Activated naive CD4-positive, alpha-beta T cell treated with anti-CD3 and anti-CD28 coated beads, Interleukin-2, amount 50 U/mL, for 72 hours (primary cell): ENCODE measurements around the gene TMEM87A. TPM values are rescaled to one million over a fixed set of nuclear protein-coding genes. Genes with fewer than 3 reads are reported as not detected.
"Not testable (repeated sequence)": the region's sequence is repeated elsewhere in the genome, so short reads cannot be mapped to it uniquely, and the experiment has no call there.

Experiments used
- ATAC-seq, 2 donors: fragments of 150-1000 bp; cut with Tn5 transposase; 2 replicates each; pipeline ENCODE4 v1.10.0; 2021; ENCODE audit warnings: mild to moderate bottlenecking in 2 of 2, moderate library complexity in 2 of 2
- DNase-seq, 2 donors: peaks; one replicate each; pipeline ENCODE4 v3.0.0; 2021 to 2022; ENCODE audit warnings: low spot score in 2 of 2
- H3K27ac Mint-ChIP-seq, 2 donors: one replicate each; pipeline ENCODE4 v1.8.0; 2022; ENCODE audit warnings: mild to moderate bottlenecking in 2 of 2, mixed read lengths in 2 of 2
- H3K36me3 Mint-ChIP-seq, 2 donors: one replicate each; pipeline ENCODE4 v1.8.0; 2022; ENCODE audit warnings: mixed read lengths in 2 of 2
- H3K9me3 Mint-ChIP-seq, 2 donors: one replicate each; pipeline ENCODE4 v1.8.0; 2022; ENCODE audit warnings: mixed read lengths in 2 of 2
- total RNA-seq, 2 donors: library from RNA; stranded (reverse); gene quantifications; one replicate each; pipeline ENCODE4 v1.2.3, GENCODE V29; 2022

The TMEM87A gene, protein sequence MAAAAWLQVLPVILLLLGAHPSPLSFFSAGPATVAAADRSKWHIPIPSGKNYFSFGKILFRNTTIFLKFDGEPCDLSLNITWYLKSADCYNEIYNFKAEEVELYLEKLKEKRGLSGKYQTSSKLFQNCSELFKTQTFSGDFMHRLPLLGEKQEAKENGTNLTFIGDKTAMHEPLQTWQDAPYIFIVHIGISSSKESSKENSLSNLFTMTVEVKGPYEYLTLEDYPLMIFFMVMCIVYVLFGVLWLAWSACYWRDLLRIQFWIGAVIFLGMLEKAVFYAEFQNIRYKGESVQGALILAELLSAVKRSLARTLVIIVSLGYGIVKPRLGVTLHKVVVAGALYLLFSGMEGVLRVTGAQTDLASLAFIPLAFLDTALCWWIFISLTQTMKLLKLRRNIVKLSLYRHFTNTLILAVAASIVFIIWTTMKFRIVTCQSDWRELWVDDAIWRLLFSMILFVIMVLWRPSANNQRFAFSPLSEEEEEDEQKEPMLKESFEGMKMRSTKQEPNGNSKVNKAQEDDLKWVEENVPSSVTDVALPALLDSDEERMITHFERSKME
- total RNA-seq, result 10 to 100 TPM; 35.9 to 45.2 TPM

DNA sequence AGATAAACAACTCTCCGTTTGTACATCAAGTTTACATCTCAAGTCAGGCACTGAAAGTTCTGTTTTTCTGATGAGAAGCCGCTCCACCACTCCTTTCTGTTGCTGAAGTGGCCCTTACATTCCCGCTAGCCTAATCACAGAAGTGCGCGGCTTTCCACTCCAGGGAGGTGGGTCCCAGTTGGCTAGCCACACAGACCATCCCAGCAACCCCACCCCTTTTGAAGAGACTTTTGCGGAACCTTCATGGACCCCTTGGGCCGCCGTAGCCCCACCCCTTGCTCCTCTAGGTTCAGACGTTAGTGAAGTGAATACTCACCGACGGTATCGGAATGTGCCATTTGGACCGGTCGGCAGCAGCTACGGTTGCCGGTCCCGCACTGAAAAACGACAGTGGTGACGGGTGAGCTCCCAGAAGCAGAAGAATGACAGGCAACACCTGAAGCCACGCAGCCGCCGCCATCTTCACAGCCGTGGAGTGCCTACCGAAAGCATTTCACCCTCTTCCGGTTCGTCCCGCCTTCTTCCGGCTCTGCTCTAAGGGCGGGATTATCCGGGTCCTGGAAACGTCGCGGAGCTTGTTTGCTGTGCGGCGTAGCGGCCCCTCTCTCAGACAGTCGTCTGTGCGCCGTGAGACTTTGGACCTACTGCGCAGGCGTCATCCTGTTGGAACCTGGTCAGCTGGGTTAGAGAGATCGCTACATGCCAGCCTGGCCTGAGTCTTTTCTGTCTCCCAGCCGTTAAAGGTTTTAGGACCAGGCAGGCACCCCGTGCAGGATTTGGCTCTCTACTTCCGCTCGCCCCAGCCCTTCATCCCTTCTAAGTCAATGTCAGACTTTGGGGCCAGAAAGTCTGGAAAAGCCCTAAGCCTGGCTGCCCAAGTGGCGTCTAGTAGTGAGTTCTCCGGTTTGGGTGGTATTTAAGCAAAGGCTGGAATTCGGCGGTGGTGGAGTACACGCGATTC lies at the start of gene TMEM87A, which contains the start of gene GANC:
TSS of gene TMEM87A (minus strand) at position 495 of the 961 bp plus-strand sequence. CDS start at position 460, 35 bp downstream.
TSS of gene GANC (plus strand) at position 263 of the 961 bp plus-strand sequence. CDS start 1,281 bp downstream, outside the sequence.
- peak within 1 kb of the TSS; percentile 97 to 99 for H3K27ac Mint-ChIP-seq
- no peaks in the 10 kb centered on the region for H3K9me3 Mint-ChIP-seq
- peak; percentile 90 to 96 for DNase-seq
- peak; percentile 97 for ATAC-seq
- H3K36me3 Mint-ChIP-seq, result peaks cover 14 to 26% of the 10 kb centered on the region in 2 donors

DNA sequence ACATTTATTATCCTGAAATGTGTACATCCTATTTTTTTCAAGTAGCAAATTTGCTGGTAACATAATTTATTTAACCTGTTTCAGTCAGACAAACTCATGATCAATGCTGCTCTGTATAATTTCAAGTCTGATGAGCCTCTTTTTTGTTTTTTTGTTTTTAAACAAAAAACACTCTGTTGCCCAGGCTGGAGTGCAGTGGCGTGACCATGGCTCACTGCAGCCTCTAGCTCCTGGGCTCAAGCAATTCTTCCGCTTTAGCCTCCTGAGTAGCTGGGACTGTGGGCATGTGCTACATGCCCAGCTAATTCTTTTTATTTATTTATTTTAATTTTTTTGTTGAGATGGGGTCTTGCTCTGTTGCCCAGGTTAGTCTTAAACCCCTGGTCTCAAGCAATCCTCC lies 46.0 kb upstream of the TMEM87A start:
- ATAC-seq (no peak), DNase-seq (no peak)
- Mint-ChIP-seq H3K36me3 (peaks cover 7% of the 10 kb centered on the region in 2 donors), H3K27ac (no peak overlapping the region), H3K9me3 (no peaks in the 10 kb centered on the region)

DNA sequence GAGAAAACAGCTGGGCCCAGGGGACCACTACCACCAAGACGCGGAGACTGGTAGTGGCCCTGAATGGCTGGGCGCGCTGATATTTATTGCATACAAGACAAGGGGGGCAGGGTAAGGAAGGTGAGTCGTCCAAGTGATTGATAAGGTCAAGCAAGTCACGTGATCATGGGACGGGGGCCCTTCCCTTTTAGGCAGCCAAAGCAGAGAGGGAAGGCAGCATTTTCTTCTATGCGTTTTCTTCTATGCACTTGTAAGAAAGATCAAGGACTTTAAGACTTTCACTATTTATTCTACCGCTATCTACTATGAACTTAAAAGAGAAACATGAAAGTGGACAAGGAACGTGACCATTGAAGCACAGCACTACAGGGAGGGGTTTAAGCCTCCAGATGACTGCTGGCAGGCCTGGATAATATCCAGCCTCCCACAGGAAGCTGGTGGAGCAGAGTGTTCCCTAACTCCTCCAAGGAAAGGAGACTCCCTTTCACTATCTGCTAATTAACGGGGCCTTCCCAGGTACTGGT lies 43.1 kb upstream of the TMEM87A start:
- not testable (repeated sequence) for H3K27ac Mint-ChIP-seq, DNase-seq, H3K9me3 Mint-ChIP-seq, H3K36me3 Mint-ChIP-seq, ATAC-seq

DNA sequence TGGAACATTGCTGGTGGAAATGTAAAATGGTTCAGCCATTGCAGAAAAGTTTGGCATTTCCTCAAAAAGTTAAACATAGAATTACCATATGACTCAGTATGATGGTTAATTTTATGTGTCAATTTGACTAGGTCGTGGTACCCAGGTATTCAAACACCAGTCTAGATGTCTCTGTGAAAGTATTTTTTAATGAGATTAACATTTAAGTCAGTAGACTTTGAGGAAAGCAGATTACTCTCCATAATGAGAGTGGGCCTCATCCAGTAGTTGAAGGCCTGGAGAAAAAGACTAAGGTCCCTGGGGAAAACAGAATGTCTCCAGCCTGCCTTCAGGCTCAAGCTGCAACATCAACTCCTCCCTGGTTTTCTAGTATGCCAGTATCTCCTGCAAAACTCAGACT lies 42.3 kb upstream of the TMEM87A start:
- Mint-ChIP-seq H3K27ac (no peak overlapping the region), H3K9me3 (no peaks in the 10 kb centered on the region), H3K36me3 (peaks cover 0 to 8% of the 10 kb centered on the region in 2 donors)
- DNase-seq, result no peak
- peak in 1 of 2 donors; percentile 66 for ATAC-seq

DNA sequence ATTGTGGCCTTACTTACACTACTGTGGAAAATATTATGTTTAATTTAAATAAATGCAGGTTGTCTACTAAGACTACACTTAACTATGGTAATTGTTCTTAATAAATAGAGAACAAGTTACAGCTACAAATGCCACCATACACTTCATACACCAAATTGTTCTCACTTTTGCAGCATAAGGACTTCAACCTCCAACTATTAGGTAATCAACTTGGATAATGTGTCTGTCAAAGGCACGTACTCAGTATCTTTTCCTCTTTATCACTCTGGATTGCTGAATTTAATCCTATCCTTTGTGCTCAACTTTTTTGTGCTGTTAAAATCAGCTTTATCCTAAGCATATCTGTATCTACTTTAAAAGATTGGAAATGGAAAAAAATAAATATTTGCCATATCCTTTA lies 41.6 kb upstream of the TMEM87A start:
- Mint-ChIP-seq H3K27ac (no peak overlapping the region), H3K9me3 (no peaks in the 10 kb centered on the region), H3K36me3 (peaks cover 0 to 8% of the 10 kb centered on the region in 2 donors)
- ATAC-seq (no peak), DNase-seq (no peak)

DNA sequence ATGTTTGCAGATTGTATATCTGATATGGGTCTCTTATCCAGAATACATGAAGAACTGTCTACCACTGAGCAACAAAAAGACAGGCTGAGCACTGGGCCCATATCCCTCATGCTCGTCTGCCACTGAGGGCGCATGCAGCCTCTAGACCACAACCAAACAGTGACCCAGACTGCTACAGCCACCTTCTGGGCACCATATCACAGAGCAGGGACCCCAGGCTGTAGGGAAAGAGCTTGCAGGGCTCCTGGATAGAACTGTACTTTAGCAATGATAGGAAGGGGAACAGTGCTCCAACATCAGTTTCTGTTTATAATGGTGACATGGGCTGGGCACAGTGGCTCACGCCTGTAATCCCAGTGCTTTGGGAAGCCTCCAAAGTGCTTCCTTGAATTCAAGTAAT lies 40.2 kb upstream of the TMEM87A start:
- peaks cover 0 to 8% of the 10 kb centered on the region in 2 donors for H3K36me3 Mint-ChIP-seq
- ATAC-seq (no peak), DNase-seq (no peak)
- H3K27ac Mint-ChIP-seq, result no peak overlapping the region
- no peaks in the 10 kb centered on the region for H3K9me3 Mint-ChIP-seq

DNA sequence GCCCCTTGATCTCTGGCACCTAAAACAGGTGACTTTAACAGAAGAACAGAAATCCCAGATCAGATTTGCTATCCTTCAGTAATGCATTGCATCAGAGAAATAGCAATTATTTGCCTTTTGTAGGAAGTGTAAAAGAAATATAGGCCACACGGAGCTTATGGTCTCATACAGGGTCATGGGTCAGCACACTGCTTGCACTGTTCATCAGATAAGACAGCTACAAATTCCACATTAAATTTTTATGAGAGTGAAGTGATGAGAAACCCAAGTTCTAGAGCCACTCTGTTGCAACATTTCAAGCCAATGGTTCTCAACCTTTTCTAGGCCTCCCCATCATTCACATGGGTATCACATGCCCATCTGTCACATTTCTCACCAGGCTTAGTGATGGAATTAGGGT lies 33.4 kb upstream of the TMEM87A start:
- DNase-seq, result no peak
- peaks cover 12 to 24% of the 10 kb centered on the region in 2 donors for H3K9me3 Mint-ChIP-seq
- H3K36me3 Mint-ChIP-seq, result peaks cover 12 to 28% of the 10 kb centered on the region in 2 donors
- no peak for ATAC-seq
- H3K27ac Mint-ChIP-seq, result no peak overlapping the region

DNA sequence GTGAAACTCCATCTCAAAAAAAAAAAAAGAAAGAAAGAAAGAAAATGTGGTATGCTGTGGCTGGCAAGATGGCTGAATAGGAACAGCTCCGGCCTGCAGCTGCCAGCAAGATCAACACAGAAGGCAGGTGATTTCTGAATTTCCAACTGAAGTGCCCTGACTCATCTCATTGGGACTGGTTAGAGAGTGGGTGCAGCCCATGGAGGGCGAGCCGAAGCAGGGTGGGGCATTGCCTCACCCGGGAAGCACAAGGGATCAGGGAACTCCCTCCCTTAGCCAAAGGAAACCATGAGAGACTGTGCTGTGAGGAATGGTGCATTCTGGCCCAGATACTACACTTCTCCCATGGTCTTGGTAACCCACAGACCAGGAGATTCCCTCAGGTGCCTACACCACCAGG lies 27.8 kb upstream of the TMEM87A start:
- H3K9me3 Mint-ChIP-seq, result peaks cover 12 to 24% of the 10 kb centered on the region in 2 donors
- not testable (repeated sequence) for ATAC-seq, DNase-seq, H3K27ac Mint-ChIP-seq
- peaks cover 21 to 33% of the 10 kb centered on the region in 2 donors for H3K36me3 Mint-ChIP-seq

DNA sequence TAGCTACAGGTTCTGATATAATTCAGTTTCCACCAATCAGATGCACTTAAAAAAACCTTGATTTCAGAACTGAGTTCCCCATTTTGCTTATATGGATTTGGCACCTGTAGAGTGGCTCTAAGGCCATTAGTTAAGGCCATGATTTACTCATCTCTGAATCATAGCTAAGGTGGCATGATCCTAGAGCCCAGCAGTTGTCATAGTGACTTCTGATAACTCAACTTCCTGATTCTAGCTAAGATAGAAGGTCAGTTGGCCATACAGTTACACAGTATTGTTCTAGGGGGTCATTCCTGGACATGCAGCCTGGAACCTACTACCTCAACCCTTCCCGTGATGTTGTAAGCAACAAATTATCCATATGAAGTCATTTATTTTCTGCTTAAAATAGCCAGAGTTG lies 15.9 kb upstream of the TMEM87A start:
- DNase-seq (no peak), ATAC-seq (peak in 1 of 2 donors; percentile 79)
- no peaks in the 10 kb centered on the region for H3K9me3 Mint-ChIP-seq
- peak overlapping the region in 1 of 2 donors; percentile 24 for H3K27ac Mint-ChIP-seq
- no peaks in the 10 kb centered on the region for H3K36me3 Mint-ChIP-seq

DNA sequence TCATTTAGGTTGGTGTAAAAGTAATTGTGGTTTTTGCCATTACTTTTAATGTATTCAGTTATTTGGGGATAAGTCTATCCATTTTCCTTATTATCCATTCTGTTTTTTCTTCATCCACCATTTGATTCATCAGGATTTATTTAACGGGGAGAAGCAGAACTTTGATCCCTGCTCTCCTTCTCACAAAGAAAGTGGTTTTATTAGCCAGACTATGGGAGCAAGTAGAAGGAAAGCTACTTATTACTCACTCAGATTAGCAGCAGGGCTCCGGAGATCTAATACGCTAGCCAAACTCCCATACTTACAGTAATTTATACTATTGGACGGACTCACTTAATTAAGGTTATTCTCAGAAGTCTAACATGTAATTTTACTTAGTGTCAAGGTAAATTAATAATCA lies 14.7 kb upstream of the TMEM87A start:
- Mint-ChIP-seq H3K36me3 (no peaks in the 10 kb centered on the region), H3K27ac (no peak overlapping the region), H3K9me3 (no peaks in the 10 kb centered on the region)
- ATAC-seq (no peak), DNase-seq (no peak)

DNA sequence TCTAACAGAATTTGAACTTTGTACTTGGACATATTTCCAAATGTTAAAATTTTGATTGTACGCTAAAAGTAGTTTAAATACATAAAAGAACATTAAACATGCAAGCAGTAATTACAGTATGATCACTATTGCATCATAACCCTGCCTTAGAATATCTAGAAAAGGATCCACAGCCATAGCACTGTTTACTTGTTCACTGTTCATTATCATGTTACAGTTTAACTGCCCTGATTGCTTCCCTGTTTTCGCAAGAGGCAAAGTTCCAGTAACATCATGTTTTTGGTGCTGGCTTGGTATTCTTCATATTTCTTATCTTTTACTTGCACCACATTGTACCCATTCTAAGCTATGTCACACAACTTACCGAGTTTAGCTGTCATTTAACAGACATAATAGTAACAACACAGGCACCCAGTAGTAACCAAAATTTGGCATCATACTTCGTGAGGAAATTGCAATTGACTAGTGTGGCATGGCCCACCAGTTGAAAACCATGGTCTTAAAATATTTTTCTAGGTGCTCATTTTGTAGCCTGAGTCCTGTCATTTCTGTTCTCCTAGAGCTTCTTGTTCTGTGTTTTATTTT lies 13.3 kb upstream of the TMEM87A start:
- no peaks in the 10 kb centered on the region for H3K36me3 Mint-ChIP-seq
- no peak overlapping the region for H3K27ac Mint-ChIP-seq
- H3K9me3 Mint-ChIP-seq, result no peaks in the 10 kb centered on the region
- ATAC-seq (no peak), DNase-seq (no peak)

DNA sequence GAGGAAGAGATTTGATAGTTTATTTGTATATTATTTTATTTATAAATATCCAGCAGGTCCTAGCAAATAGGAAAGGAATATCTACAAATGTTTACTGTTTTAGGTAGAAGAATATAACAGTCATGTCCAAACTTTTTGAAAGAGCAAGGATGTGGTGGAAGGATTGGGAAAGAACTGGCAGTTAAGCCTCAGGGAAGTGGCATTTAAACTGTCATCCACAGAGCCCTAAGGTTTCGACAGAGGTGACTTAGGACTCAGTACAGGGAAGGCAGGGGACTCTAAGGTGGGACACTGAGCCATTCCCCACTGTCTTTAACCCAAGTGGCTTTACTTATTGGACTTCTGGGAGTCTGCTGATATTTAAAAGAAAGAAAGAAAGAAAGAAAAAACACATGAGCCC lies 11.8 kb upstream of the TMEM87A start:
- H3K27ac Mint-ChIP-seq, result no peak overlapping the region
- ATAC-seq (no peak), DNase-seq (no peak)
- H3K9me3 Mint-ChIP-seq, result no peaks in the 10 kb centered on the region
- H3K36me3 Mint-ChIP-seq, result no peaks in the 10 kb centered on the region

DNA sequence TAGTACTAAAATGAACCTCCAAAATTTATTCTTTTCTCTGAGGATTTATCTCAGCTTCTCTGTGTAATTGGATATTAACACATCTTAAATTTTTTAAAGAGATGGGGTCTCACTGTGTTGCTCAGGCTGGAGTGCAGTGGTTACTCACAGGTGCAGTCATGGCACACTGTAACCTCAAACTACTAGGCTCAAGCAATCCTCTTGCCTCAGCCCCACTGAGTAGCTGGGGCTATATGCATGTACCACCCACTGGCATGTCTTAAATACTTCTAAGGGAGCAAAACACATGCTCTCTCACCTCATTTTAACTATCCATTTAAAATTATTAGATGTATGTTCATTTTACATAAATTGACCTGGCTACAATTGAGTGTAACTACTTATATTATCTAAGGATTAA lies 11.3 kb upstream of the TMEM87A start:
- Mint-ChIP-seq H3K9me3 (no peaks in the 10 kb centered on the region), H3K36me3 (no peaks in the 10 kb centered on the region), H3K27ac (no peak overlapping the region)
- ATAC-seq, result no peak
- DNase-seq, result no peak

DNA sequence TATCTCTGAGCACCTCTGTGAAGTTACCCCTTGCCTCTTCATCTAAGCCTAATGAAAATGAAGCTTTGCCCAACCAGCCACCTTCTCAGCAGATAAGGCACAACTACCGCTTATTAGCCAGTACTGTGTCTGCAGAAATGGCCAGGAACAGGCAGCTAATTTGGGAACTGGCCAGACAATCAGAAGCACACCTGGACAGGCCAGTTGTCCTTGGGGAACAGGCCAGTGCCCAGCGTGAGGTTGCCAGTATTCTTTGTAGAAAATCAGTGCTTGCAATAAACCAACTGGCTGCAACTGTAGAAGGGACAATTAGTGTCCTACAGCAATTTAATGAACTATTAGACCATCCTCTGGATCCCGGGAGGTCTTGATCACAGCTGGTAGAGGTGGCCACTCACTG lies 10.4 kb upstream of the TMEM87A start:
- Mint-ChIP-seq H3K27ac (no peak overlapping the region), H3K9me3 (no peaks in the 10 kb centered on the region), H3K36me3 (no peaks in the 10 kb centered on the region)
- ATAC-seq, result no peak
- no peak for DNase-seq

DNA sequence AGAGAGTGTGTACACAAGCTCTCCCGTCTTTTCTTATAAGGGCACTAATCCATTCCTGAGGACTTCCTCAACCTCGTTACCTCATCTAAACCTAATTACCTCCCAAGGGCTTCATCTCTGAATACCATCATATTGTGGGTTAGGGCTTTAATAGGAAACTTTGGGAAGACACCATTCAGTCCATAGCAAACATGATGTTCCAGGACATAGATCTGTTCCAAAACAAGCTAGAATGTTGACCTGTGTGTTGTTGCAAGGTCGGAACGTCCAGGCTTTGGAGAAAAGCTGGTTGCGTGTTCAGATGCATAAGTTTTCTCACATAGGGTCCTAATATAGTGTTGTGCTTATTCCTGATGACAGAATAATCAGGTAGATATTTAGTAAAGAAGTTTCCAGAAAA lies 9.7 kb upstream of the TMEM87A start:
- no peak overlapping the region for H3K27ac Mint-ChIP-seq
- DNase-seq, result no peak
- no peaks in the 10 kb centered on the region for H3K9me3 Mint-ChIP-seq
- no peaks in the 10 kb centered on the region for H3K36me3 Mint-ChIP-seq
- no peak for ATAC-seq

DNA sequence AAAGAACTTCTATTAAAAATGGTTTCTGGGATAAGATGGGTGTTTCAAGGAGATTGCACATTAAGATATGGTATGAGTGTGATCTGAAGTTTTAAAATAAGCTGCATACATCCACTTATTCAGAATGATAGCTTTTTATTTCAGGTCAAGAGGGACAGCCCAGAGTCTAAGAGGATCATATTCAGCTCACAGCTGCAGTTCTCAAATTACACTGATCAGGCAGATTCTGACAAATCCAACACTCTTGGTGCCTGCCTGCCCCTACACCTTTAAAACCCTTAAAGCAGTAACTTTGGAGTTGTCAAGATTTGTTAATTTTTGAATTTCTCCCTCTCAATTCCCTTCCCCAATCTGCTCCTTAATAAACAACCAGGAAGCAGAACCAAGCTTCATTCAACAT lies 9.1 kb upstream of the TMEM87A start:
- no peak for DNase-seq
- no peak overlapping the region for H3K27ac Mint-ChIP-seq

More for the DNA sequence above, 9.1 kb upstream of the TMEM87A start:
- no peak for ATAC-seq
- Mint-ChIP-seq H3K36me3 (no peaks in the 10 kb centered on the region), H3K9me3 (no peaks in the 10 kb centered on the region)
